ENCODE data around the gene VPS8.
A peak's percentile ranks its signal among the peaks of the same experiment; 100 is the strongest.

VPS8 gene

GRCh38 chr3:184811999-184812661 lies at the start of gene VPS8:
VPS8 (plus strand) TSS chr3:184812166; CDS start chr3:184824633, 12,467 bp downstream.
- DNase-seq = peak; percentile 96

- no peak for DNase-seq
Measured at GRCh38 chr3:184764191-184764590, 47.8 kb upstream of the VPS8 start.

GRCh38 chr3:184765047-184765729 lies 46.8 kb upstream of the VPS8 start:
- DNase-seq = no peak

GRCh38 chr3:184765730-184766074 lies 46.3 kb upstream of the VPS8 start:
- DNase-seq = no peak

GRCh38 chr3:184766555-184767261 lies 45.3 kb upstream of the VPS8 start:
- DNase-seq = no peak

- DNase-seq = no peak
Measured at GRCh38 chr3:184767377-184767776, 44.6 kb upstream of the VPS8 start.

- DNase-seq = no peak
Measured at GRCh38 chr3:184769382-184770170, 42.4 kb upstream of the VPS8 start.

GRCh38 chr3:184770541-184770940 lies 41.4 kb upstream of the VPS8 start:
- DNase-seq = no peak

GRCh38 chr3:184771301-184772127 lies 40.5 kb upstream of the VPS8 start:
- DNase-seq = no peak

GRCh38 chr3:184772667-184773272 lies 39.2 kb upstream of the VPS8 start:
- DNase-seq = no peak

GRCh38 chr3:184773283-184774186 lies 38.4 kb upstream of the VPS8 start:
- no peak for DNase-seq

- no peak for DNase-seq
Measured at GRCh38 chr3:184776916-184777315, 35.0 kb upstream of the VPS8 start.

- DNase-seq = peak; percentile 85
Measured at GRCh38 chr3:184777566-184778356, 34.2 kb upstream of the VPS8 start.

- DNase-seq = no peak
Measured at GRCh38 chr3:184778426-184779332, 33.3 kb upstream of the VPS8 start.

GRCh38 chr3:184780981-184781515 lies 30.9 kb upstream of the VPS8 start:
- no peak for DNase-seq

GRCh38 chr3:184781801-184782200 lies 30.2 kb upstream of the VPS8 start:
- no peak for DNase-seq

GRCh38 chr3:184783319-184783718 lies 28.6 kb upstream of the VPS8 start:
- no peak for DNase-seq

GRCh38 chr3:184784731-184785500 lies 27.1 kb upstream of the VPS8 start:
- DNase-seq = no peak

Measured in CD4-positive, alpha-beta T cell treated with Interleukin-10 for 1 hour (primary cell).